IMR-90 (cell line): Measurements from ENCODE around the gene ADCY1. TPM values are rescaled to one million over a fixed set of nuclear protein-coding genes. Genes with fewer than 3 reads are reported as not detected.

Experiments
- ATAC-seq: fragments of 200-7000 bp; cut with Tn5 transposase; 2 replicates; pipeline ENCODE4 v1.9.1; 2020; ENCODE audit warnings: low read depth, mild to moderate bottlenecking, moderate library complexity
- BruUV-seq: library from RNA; stranded (reverse); fragments of 400-500 nt; replicated peaks from 2 replicates; lab custom pipeline; 2021; lab: Mats Ljungman, UMichigan
- CTCF ChIA-PET: fragments of 300-600 bp; formaldehyde crosslinking; extraction: SDS; loops from one replicate; lab custom pipeline; 2021; ENCODE audit warnings: antibody characterized with exemption; lab: Yijun Ruan, JAX
- POLR2A ChIA-PET: fragments of 300-600 bp; sonication (Branson Sonifier 250); formaldehyde crosslinking; loops from one replicate; lab custom pipeline; 2022; ENCODE audit warnings: antibody characterized with exemption; ENCODE audit not compliant: unreplicated experiment; lab: Charles Lee
- DNase-seq: peaks from one replicate; pipeline ENCODE4 v3.0.0; 2013
- H2AFZ ChIP-seq: replicated peaks from 2 replicates; pipeline ENCODE3; 2013; ENCODE audit warnings: low read length, mild to moderate bottlenecking; ENCODE audit not compliant: poor library complexity
- H2AK5ac ChIP-seq: 2 replicates; pipeline ENCODE4 v1.6.1; 2013; ENCODE audit warnings: low read depth, low read length, inconsistent platforms
- H2AK9ac ChIP-seq: replicated peaks from 2 replicates; pipeline ENCODE3; 2013; ENCODE audit warnings: mild to moderate bottlenecking, low read depth, low read length, moderate library complexity; ENCODE audit not compliant: poor library complexity
- H2BK120ac ChIP-seq: 2 replicates; pipeline ENCODE4 v1.6.1; 2013; ENCODE audit warnings: low read depth, low read length, inconsistent platforms
- H2BK15ac ChIP-seq: 3 replicates; pipeline ENCODE4 v1.6.1; 2013; ENCODE audit warnings: low read depth, low read length, inconsistent platforms
- H2BK20ac ChIP-seq: 2 replicates; pipeline ENCODE4 v1.6.1; 2013; ENCODE audit warnings: low read depth, mild to moderate bottlenecking, inconsistent platforms, low read length, moderate library complexity
- H2BK5ac ChIP-seq: 2 replicates; pipeline ENCODE4 v1.6.1; 2013; ENCODE audit warnings: mild to moderate bottlenecking, low read depth, low read length, inconsistent platforms; ENCODE audit not compliant: poor library complexity, severe bottlenecking
- H3K14ac ChIP-seq: replicated peaks from 2 replicates; pipeline ENCODE4 v1.6.1; 2013; ENCODE audit warnings: low read depth, low read length, inconsistent platforms
- H3K18ac ChIP-seq: 2 replicates; pipeline ENCODE4 v1.6.1; 2013; ENCODE audit warnings: low read depth, low read length, control low read depth
- H3K23ac ChIP-seq: 2 replicates; pipeline ENCODE4 v1.6.1; 2013; ENCODE audit warnings: low read depth, low read length, inconsistent platforms
- H3K27ac ChIP-seq: 2 replicates; pipeline ENCODE4 v1.5.1; 2013; ENCODE audit warnings: mild to moderate bottlenecking, control low read depth, low read length; ENCODE audit not compliant: insufficient read depth
- H3K27me3 ChIP-seq: 2 replicates; pipeline ENCODE4 v1.6.1; 2013; ENCODE audit warnings: low read length; ENCODE audit not compliant: control insufficient read depth, insufficient read depth
- H3K36me3 ChIP-seq: 2 replicates; pipeline ENCODE4 v1.6.1; 2013; ENCODE audit warnings: low read length, mixed read lengths; ENCODE audit not compliant: control insufficient read depth, insufficient read depth
- H3K4ac ChIP-seq: 2 replicates; pipeline ENCODE4 v1.6.1; 2013; ENCODE audit warnings: low read depth, low read length, inconsistent platforms
- H3K4me1 ChIP-seq: 2 replicates; pipeline ENCODE4 v1.6.1; 2013; ENCODE audit warnings: low read length, mixed read lengths; ENCODE audit not compliant: control insufficient read depth, insufficient read depth
- H3K4me2 ChIP-seq: 2 replicates; pipeline ENCODE4 v1.6.1; 2013; ENCODE audit warnings: low read depth, mild to moderate bottlenecking, control low read depth, low read length, moderate library complexity
- H3K4me3 ChIP-seq: 2 replicates; pipeline ENCODE4 v1.5.1; 2013; ENCODE audit warnings: low read depth, mild to moderate bottlenecking, control low read depth, low read length, moderate library complexity; ENCODE audit not compliant: insufficient read depth
- H3K56ac ChIP-seq: 2 replicates; pipeline ENCODE4 v1.6.1; 2013; ENCODE audit warnings: low read length, inconsistent platforms; ENCODE audit not compliant: insufficient read depth; ENCODE audit errors: extremely low read depth
- H3K79me1 ChIP-seq, 2 experiments: 2 replicates each; pipeline ENCODE4 v1.6.1; 2013; ENCODE audit warnings: low read length in 2 of 2, inconsistent platforms in 1 of 2, low read depth in 1 of 2
- H3K9ac ChIP-seq: 2 replicates; pipeline ENCODE4 v1.6.1; 2013; ENCODE audit warnings: low read depth, low read length, control low read depth
- H3K9me1 ChIP-seq: 2 replicates; pipeline ENCODE4 v1.6.1; 2013; ENCODE audit warnings: low read length, inconsistent platforms; ENCODE audit not compliant: insufficient read depth
- H3K9me3 ChIP-seq: 2 replicates; pipeline ENCODE4 v1.6.1; 2013; ENCODE audit warnings: low read length; ENCODE audit not compliant: control insufficient read depth, insufficient read depth
- H4K20me1 ChIP-seq: 2 replicates; pipeline ENCODE4 v1.6.1; 2013; ENCODE audit warnings: low read length, inconsistent platforms; ENCODE audit not compliant: insufficient read depth
- H4K5ac ChIP-seq: 2 replicates; pipeline ENCODE4 v1.6.1; 2013; ENCODE audit warnings: mild to moderate bottlenecking, low read depth, low read length, control low read depth
- H4K8ac ChIP-seq, 2 experiments: 2 replicates each; pipeline ENCODE4 v1.6.1; 2013; ENCODE audit warnings: low read depth in 2 of 2, low read length in 2 of 2, control low read depth in 1 of 2, inconsistent platforms in 1 of 2
- H4K91ac ChIP-seq: 2 replicates; pipeline ENCODE4 v1.6.1; 2013; ENCODE audit warnings: low read depth, low read length, inconsistent platforms; ENCODE audit not compliant: insufficient read depth
- BHLHE40 ChIP-seq: fragments of 150-350 bp; IDR thresholded peaks from 2 replicates; pipeline ENCODE4 v1.6.1; 2016; ENCODE audit warnings: mild to moderate bottlenecking, low read depth, low read length
- MAZ ChIP-seq: IDR thresholded peaks from 2 replicates; pipeline ENCODE4 v1.6.1; 2012; ENCODE audit warnings: low read depth, mild to moderate bottlenecking, low read length, improper control_type of control experiment, moderate library complexity, borderline replicate concordance
- WGBS, 2 experiments: methylation state at CpG; one replicate each; pipeline versions ENCODE4 v1.1.5 to v1.1.7; 2013; ENCODE audit warnings: missing lambda C conversion rate in 2 of 2; ENCODE audit not compliant: insufficient read length in 1 of 2; ENCODE audit errors: extremely low coverage in 2 of 2; 5-methylcytosine and 5-hydroxymethylcytosine counted together
- dilution Hi-C: fragments of 300-500 bp; cut with HindIII; formaldehyde crosslinking; loops from one replicate; pipeline ENCODE4 v1.14.3; 2018; ENCODE audit warnings: low sequenced_read_pairs; ENCODE audit not compliant: unreplicated experiment
- in situ Hi-C: fragments of 300-500 bp; cut with MboI; formaldehyde crosslinking; loops from 3 replicates; pipeline ENCODE4 v1.14.3; 2019; ENCODE audit warnings: low sequenced_read_pairs, inconsistent platforms, mixed read lengths
- intact Hi-C: fragments of 100-400 bp; cut with micrococcal nuclease; formaldehyde crosslinking; loops from 2 replicates; pipeline ENCODE4 v1.10.0; 2022
- polyA plus RNA-seq, 3 experiments: library from polyadenylated mRNA; depleted of rRNA; stranded (reverse); fragments of >200 nt; gene quantifications; 2 replicates each; pipeline ENCODE4 v1.2.3, GENCODE V29; 2012; ENCODE audit warnings: low replicate concordance in 1 of 3
- total RNA-seq: library from RNA; depleted of rRNA; stranded (reverse); fragments of >200 nt; gene quantifications from 2 replicates; pipeline ENCODE4 v1.2.3, GENCODE V29; 2012
- TF ChIP-seq, protein P1 (sequence below): conservative IDR thresholded peaks from 2 replicates; pipeline ENCODE4 v1.5.1; 2012; ENCODE audit warnings: mild to moderate bottlenecking, low read depth, low read length, improper control_type of control experiment

The ADCY1 gene
- total and polyA plus RNA-seq, 2 of the 4 experiments (the other 2 are of a cell fraction), result 0.18 to 0.24 TPM

DNA sequence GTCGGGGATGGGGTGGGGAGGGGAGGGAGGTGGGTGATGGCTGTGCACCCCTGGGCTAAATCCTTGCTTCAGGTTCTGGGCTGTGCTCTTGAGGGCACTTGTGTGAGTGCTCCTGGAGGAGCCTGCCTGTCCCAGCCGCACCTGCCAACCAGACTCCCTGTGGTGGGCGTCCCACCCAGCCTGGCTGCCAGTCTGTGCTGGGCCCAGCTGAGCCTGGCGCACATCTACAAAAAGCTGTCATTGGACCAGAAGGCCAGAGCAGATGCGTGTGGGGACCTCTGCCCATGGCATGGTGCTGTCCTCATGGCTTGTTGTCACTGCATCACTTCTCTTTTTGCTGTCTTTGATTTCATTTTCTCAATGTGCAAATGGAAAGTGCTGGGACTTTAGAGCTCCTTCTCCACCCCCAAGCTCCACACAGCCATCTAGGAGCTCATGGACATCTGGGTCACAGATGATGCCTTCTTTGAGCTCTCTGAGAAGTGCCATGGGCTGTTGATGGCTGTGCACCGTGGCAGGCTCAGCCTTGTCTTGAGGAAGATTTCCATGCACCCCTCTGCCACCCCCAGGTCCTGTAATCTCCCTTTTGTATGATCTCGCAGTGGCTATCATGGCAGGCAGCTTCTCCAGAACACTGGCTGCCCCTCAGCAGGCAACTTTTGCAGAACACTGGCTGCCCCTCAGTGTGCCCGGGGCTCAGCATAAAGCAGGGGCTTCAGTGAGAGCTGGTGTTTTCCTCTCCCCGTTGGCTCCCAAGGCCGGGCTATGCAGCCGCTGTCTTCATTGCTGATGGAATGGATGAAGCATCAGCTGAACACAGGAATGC lies 83.9 kb downstream of the ADCY1 start:
- H3K79me1 ChIP-seq, result no peaks in the 10 kb centered on the region
- CTCF ChIA-PET, result no interaction called here
- no peak overlapping the region for H3K23ac ChIP-seq
- no peak overlapping the region for H3K4me2 ChIP-seq
- no peak overlapping the region for H2BK5ac ChIP-seq
- H3K18ac ChIP-seq, result no peak overlapping the region
- no peak overlapping the region for H3K56ac ChIP-seq
- TF ChIP-seq MAZ (no peak), BHLHE40 (no peak)
- TF ChIP-seq, protein P1, sequence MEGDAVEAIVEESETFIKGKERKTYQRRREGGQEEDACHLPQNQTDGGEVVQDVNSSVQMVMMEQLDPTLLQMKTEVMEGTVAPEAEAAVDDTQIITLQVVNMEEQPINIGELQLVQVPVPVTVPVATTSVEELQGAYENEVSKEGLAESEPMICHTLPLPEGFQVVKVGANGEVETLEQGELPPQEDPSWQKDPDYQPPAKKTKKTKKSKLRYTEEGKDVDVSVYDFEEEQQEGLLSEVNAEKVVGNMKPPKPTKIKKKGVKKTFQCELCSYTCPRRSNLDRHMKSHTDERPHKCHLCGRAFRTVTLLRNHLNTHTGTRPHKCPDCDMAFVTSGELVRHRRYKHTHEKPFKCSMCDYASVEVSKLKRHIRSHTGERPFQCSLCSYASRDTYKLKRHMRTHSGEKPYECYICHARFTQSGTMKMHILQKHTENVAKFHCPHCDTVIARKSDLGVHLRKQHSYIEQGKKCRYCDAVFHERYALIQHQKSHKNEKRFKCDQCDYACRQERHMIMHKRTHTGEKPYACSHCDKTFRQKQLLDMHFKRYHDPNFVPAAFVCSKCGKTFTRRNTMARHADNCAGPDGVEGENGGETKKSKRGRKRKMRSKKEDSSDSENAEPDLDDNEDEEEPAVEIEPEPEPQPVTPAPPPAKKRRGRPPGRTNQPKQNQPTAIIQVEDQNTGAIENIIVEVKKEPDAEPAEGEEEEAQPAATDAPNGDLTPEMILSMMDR, result no peak
- H4K91ac ChIP-seq, result no peak overlapping the region
- H3K4ac ChIP-seq, result no peak overlapping the region
- no peak for ATAC-seq
- no peak overlapping the region for H4K8ac ChIP-seq
- no peaks in the 10 kb centered on the region for H3K9me1 ChIP-seq
- H2BK120ac ChIP-seq, result no peak overlapping the region
- no peak overlapping the region for H2AK9ac ChIP-seq
- BruUV-seq, result no TSS peak
- no peak overlapping the region for H2BK20ac ChIP-seq
- no peaks in the 10 kb centered on the region for H4K20me1 ChIP-seq
- H3K9ac ChIP-seq, result no peak overlapping the region
- H4K5ac ChIP-seq, result no peak overlapping the region
- peaks cover 19% of the 10 kb centered on the region for H3K27me3 ChIP-seq
- no peaks in the 10 kb centered on the region for H3K4me1 ChIP-seq
- H3K36me3 ChIP-seq, result no peaks in the 10 kb centered on the region
- 70% methylated on average over 4 of the region's 11 CpGs; no CpG with 5 or more reads in 1 of the 2 experiments for WGBS, 2 experiments
- H2AFZ ChIP-seq, result peak overlapping the region; percentile 29
- H3K14ac ChIP-seq, result no peak overlapping the region
- no peaks in the 10 kb centered on the region for H3K9me3 ChIP-seq
- H3K4me3 ChIP-seq, result no peak overlapping the region
- no peak overlapping the region for H3K27ac ChIP-seq
- intact Hi-C loops (no loop called here), dilution Hi-C loops (no loop called here), in situ Hi-C loops (loop anchor here (25.0 kb wide), 1 partner anchor 204 kb away; the partner anchor contains the start of gene CCDC201)
- POLR2A ChIA-PET, result no interaction called here
- DNase-seq, result no peak
- no peak overlapping the region for H2AK5ac ChIP-seq
- no peak overlapping the region for H2BK15ac ChIP-seq
